Hypothalamus (tissue), 51 donors: ENCODE data around the gene ADGRG1.

Experiments
- DNase-seq, 51 donors: peaks; one replicate each; lab custom pipeline; 2025; lab: John Stamatoyannopoulos, UW

Gene ADGRG1

GRCh38 chr16:57680842-57681375 lies 52.5 kb downstream of the ADGRG1 start:
- DNase-seq, result no peak

GRCh38 chr16:57681950-57682728 lies 53.7 kb downstream of the ADGRG1 start:
- DNase-seq, result no peak

GRCh38 chr16:57682809-57683635 lies 54.6 kb downstream of the ADGRG1 start:
- no peak for DNase-seq

- no peak for DNase-seq
These were observed 55.5 kb downstream of the ADGRG1 start for GRCh38 chr16:57683636-57684545.

GRCh38 chr16:57684626-57685358 lies 56.4 kb downstream of the ADGRG1 start:
- DNase-seq, result no peak

- no peak for DNase-seq
These were observed 57.2 kb downstream of the ADGRG1 start for GRCh38 chr16:57685633-57686032.

GRCh38 chr16:57686577-57686976 lies 58.1 kb downstream of the ADGRG1 start:
- DNase-seq, result no peak

GRCh38 chr16:57687363-57687929 lies 59.0 kb downstream of the ADGRG1 start:
- DNase-seq, result no peak

GRCh38 chr16:57688487-57688986 lies 60.1 kb downstream of the ADGRG1 start:
- DNase-seq, result no peak

- DNase-seq, result no peak
These were observed 60.7 kb downstream of the ADGRG1 start for GRCh38 chr16:57688987-57689761.

- DNase-seq, result no peak
These were observed 61.5 kb downstream of the ADGRG1 start for GRCh38 chr16:57689762-57690558.

GRCh38 chr16:57690782-57691471 lies 62.5 kb downstream of the ADGRG1 start:
- DNase-seq, result no peak

- no peak for DNase-seq
These were observed 64.2 kb downstream of the ADGRG1 start for GRCh38 chr16:57692636-57693035.

GRCh38 chr16:57693550-57693949 lies 65.1 kb downstream of the ADGRG1 start:
- DNase-seq, result no peak

- no peak for DNase-seq
These were observed 65.8 kb downstream of the ADGRG1 start for GRCh38 chr16:57694231-57694724.

GRCh38 chr16:57694725-57695679 lies 66.6 kb downstream of the ADGRG1 start, which contains the start of gene DRC7:
DRC7 (plus strand) TSS chr16:57694806; CDS start chr16:57697950, 3,144 bp downstream.
- DNase-seq, result peak in 41 of 51 donors; percentile 7 to 68 (median 37)
